ENCODE results near the gene GPATCH8. TPM values are rescaled to one million over a fixed set of nuclear protein-coding genes. Genes with fewer than 3 reads are reported as not detected.
A peak's percentile ranks its signal among the peaks of the same experiment; 100 is the strongest.

Gene GPATCH8
- total RNA-seq, 1 donor from 2014 or later: 44.1 TPM

DNA sequence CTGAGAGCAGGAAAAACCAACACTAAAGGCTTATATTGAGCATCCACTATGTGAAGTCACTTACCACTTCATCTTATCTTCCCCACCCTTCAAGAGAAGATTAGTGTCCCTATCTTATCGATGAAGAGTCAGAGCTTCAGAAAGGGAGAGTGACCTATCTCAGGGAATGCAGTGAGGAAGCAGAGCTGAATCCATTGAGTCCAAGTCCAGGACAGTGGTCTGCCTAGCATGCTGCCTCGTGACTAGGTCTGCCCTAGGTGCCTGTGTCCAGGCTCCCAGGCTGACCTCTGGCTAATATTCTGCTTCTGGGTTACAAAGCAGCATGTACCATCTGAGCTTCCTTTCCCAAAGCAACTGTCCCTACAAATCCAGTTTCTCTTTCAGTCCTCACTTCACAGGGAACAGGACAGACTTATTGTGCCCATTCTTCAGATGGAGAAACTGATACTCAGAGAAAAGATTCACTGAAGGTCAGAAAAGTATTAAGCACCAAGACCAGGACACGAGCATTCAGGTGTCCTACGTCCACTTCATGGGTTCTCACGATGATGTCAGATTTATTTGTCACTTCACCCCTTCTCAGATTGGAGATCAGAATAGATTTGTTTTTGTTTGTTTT is 40.8 kb upstream of the GPATCH8 start:
- no peak for DNase-seq (ENCODE audit: low spot score)
- peaks cover 92% of the 10 kb centered on the region for H3K4me1 Mint-ChIP-seq
- H3K27ac ChIP-seq: peak overlapping the region; percentile 78

DNA sequence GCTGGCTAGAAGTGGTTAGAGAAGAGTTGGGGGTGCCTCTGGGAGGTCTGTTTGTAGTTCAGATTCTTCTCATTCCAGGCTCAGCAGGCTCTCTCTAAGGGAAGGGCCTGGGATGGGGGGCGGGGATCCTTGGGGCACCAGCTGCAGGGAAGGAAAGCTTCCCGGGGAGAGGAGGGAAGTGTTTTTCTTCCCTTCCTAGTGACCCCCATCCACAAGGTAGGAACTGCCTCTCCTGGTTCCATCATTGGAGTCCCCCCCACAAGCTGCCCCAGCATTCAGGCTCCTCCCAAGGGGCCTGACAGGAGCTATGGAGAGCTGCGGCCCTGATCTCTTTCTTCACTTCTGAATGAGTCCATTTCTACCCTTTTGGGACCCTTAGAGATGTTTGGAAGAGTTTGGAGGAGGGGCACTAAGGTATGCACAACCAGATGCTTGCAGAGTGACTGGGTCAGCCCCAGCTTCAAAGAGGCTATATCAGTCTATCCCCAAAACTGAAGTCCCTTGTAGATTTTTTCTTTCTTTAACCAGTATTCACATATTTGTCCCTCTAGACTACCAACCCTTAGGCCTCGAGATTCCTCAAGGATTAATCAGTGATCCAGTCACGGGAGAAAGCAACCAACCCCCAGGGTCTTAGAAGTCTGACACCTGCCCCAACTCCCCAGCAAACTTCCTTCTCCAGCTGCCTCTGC is 40.2 kb upstream of the GPATCH8 start:
- peaks cover 21% of the 10 kb centered on the region for H3K27me3 Mint-ChIP-seq (ENCODE audit: insufficient read depth, low read depth)

More for the DNA sequence above, 40.8 kb upstream of the GPATCH8 start:
- TF ChIP-seq CTCF (IDR thresholded peaks at IDR 0.05) (no peak), EZH2phosphoT487 (IDR thresholded peaks at IDR 0.05) (no peak), EZH2 (IDR thresholded peaks at IDR 0.05) (no peak)
- peak overlapping the region; percentile 26 for H3K4me3 ChIP-seq
- H3K4me1 ChIP-seq: peaks cover 93% of the 10 kb centered on the region
- H3K27ac Mint-ChIP-seq: peak overlapping the region; percentile 81
- no peak overlapping the region for H2AFZ ChIP-seq (replicated peaks)
- H3K27me3 ChIP-seq: no peaks in the 10 kb centered on the region
- H3K27me3 Mint-ChIP-seq (ENCODE audit: insufficient read depth, low read depth): peaks cover 21% of the 10 kb centered on the region
- peak overlapping the region; percentile 65 for H3K4me3 Mint-ChIP-seq
- no peak overlapping the region for H3K9ac ChIP-seq
- no peaks in the 10 kb centered on the region for H3K79me2 ChIP-seq (ENCODE audit: low read depth)
- H3K4me2 ChIP-seq: peak overlapping the region; percentile 82
- no peaks in the 10 kb centered on the region for H3K9me3 Mint-ChIP-seq
- no peaks in the 10 kb centered on the region for H3K36me3 Mint-ChIP-seq
- H3K9me3 ChIP-seq (ENCODE audit: low read depth): no peaks in the 10 kb centered on the region
- H3F3A ChIP-seq (ENCODE audit: low read depth): peaks cover 96% of the 10 kb centered on the region
- H3K36me3 ChIP-seq: no peaks in the 10 kb centered on the region
- H4K20me1 ChIP-seq (ENCODE audit: low read depth): no peaks in the 10 kb centered on the region

DNA sequence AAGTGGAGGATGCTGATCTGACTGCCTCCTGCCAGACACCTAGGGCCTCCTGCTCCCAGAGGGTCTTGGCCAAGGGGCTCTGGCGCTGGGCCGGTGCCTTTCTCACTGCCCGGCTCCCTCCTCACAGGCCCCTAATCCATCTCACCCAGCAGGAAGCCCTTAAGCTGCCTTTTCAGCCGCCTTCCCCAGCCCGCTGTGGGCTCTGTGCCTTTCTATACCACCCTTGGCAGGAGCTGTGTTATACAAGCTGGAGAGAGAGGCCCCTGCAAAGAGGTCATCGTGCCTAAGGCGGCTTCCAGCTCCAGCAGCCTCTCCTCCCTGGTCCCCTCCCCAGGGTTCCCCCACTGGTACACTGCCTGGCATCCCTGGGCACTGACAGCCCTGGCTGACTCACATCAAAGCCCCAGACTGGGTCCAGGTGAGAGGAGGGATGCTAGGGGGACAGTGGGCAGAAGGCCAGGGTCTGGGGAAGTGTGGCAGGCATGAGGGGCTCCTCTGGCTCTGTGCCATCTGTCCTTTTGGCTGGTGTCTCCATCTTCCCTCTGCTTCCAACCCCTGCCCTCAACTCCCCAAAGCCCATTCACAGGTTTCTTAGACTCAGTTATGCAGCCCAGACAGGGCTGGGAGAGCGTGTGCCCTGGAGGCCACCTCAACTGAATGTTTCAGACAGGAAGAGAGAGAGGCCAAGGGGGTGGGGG is 38.8 kb upstream of the GPATCH8 start:
- H3K4me1 ChIP-seq: peaks cover 78% of the 10 kb centered on the region
- Mint-ChIP-seq H3K9me3 (peaks cover 2% of the 10 kb centered on the region), H3K27me3 (ENCODE audit: insufficient read depth, low read depth) (peaks cover 23% of the 10 kb centered on the region), H3K36me3 (no peaks in the 10 kb centered on the region), H3K4me1 (peaks cover 81% of the 10 kb centered on the region), H3K27ac (peak overlapping the region; percentile 89), H3K4me3 (peak overlapping the region; percentile 70)
- H4K20me1 ChIP-seq (ENCODE audit: low read depth): no peaks in the 10 kb centered on the region
- H3K9ac ChIP-seq: no peak overlapping the region
- no peaks in the 10 kb centered on the region for H3K36me3 ChIP-seq
- H3K27ac ChIP-seq: peak overlapping the region; percentile 80
- peak overlapping the region; percentile 26 for H3K4me3 ChIP-seq
- H3K4me2 ChIP-seq: peak overlapping the region; percentile 82
- no peak overlapping the region for H2AFZ ChIP-seq (replicated peaks)
- H3K9me3 ChIP-seq (ENCODE audit: low read depth): no peaks in the 10 kb centered on the region
- H3K79me2 ChIP-seq (ENCODE audit: low read depth): no peaks in the 10 kb centered on the region
- H3F3A ChIP-seq (ENCODE audit: low read depth): peaks cover 79% of the 10 kb centered on the region
- TF ChIP-seq EZH2phosphoT487 (IDR thresholded peaks at IDR 0.05) (peak; percentile 68), EZH2 (IDR thresholded peaks at IDR 0.05) (no peak)
- DNase-seq (ENCODE audit: low spot score): peak; percentile 89
- no peaks in the 10 kb centered on the region for H3K27me3 ChIP-seq

More for the DNA sequence above, 40.2 kb upstream of the GPATCH8 start:
- Histone ChIP-seq H3K9ac (no peak overlapping the region), H3K4me1 (peaks cover 91% of the 10 kb centered on the region), H3K4me2 (peak overlapping the region; percentile 82), H3K27ac (peak overlapping the region; percentile 78), H3K4me3 (peak overlapping the region; percentile 26), H3F3A (ENCODE audit: low read depth) (peaks cover 92% of the 10 kb centered on the region), H3K79me2 (ENCODE audit: low read depth) (no peaks in the 10 kb centered on the region), H2AFZ (replicated peaks) (no peak overlapping the region), H3K36me3 (no peaks in the 10 kb centered on the region), H4K20me1 (ENCODE audit: low read depth) (no peaks in the 10 kb centered on the region), H3K9me3 (ENCODE audit: low read depth) (no peaks in the 10 kb centered on the region), H3K27me3 (no peaks in the 10 kb centered on the region)
- peak; percentile 90 for DNase-seq (ENCODE audit: low spot score)
- H3K4me1 Mint-ChIP-seq: peaks cover 88% of the 10 kb centered on the region
- no peaks in the 10 kb centered on the region for H3K36me3 Mint-ChIP-seq
- H3K27ac Mint-ChIP-seq: peak overlapping the region; percentile 81
- no peaks in the 10 kb centered on the region for H3K9me3 Mint-ChIP-seq
- no peak for TF ChIP-seq EZH2phosphoT487 (IDR thresholded peaks at IDR 0.05)
- no peak for TF ChIP-seq EZH2 (IDR thresholded peaks at IDR 0.05)
- no peak for TF ChIP-seq CTCF (IDR thresholded peaks at IDR 0.05)
- H3K4me3 Mint-ChIP-seq: peak overlapping the region; percentile 68

Data from neural progenitor cell (in vitro differentiated cells).